Measurements from ENCODE around the gene RPL12. TPM values are rescaled to one million over a fixed set of nuclear protein-coding genes. Genes with fewer than 3 reads are reported as not detected.

The RPL12 gene
- polyA plus RNA-seq, 4 donors = 2,018 to 3,950 (median 3,023) TPM

- FAIRE-seq = no peak
These were observed 27.7 kb downstream of the RPL12 start for GRCh38 chr9:127423476-127423933.

GRCh38 chr9:127422787-127423186 lies 28.4 kb downstream of the RPL12 start:
- DNase-seq (no peak), FAIRE-seq (no peak)
- H3K4me1 ChIP-seq (ENCODE audit: control insufficient read depth in 3 of 3, insufficient read depth in 2 of 3, low read depth in 1 of 3, low read length in 2 of 3) = peaks cover 2 to 44% (median 12%) of the 10 kb centered on the region in 3 donors
- H3K9me3 ChIP-seq (ENCODE audit: control insufficient read depth in 2 of 2, insufficient read depth in 1 of 2, low read depth in 1 of 2, low read length in 1 of 2) = no peaks in the 10 kb centered on the region
- H3K27me3 ChIP-seq (ENCODE audit: control insufficient read depth in 3 of 3, insufficient read depth in 3 of 3, low read length in 3 of 3) = no peaks in the 10 kb centered on the region
- WGBS, 3 donors = 46 to 50% (median 49%) methylated on average over 6 of the region's 6 CpGs
- peaks cover 0 to 27% (median 0%) of the 10 kb centered on the region in 3 donors for H3K36me3 ChIP-seq (ENCODE audit: control insufficient read depth in 3 of 3, insufficient read depth in 2 of 3, low read depth in 1 of 3, low read length in 3 of 3)
- peak overlapping the region in 2 of 3 donors; percentile 61 to 92 for H3K4me3 ChIP-seq (ENCODE audit: low read depth in 1 of 3, low read length in 3 of 3)
- peak overlapping the region in 2 of 3 donors; percentile 27 to 80 for H3K27ac ChIP-seq (ENCODE audit: low read depth in 1 of 3, low read length in 2 of 3)

More at GRCh38 chr9:127423476-127423933, 27.7 kb downstream of the RPL12 start:
- peak overlapping the region; percentile 61 to 92 (median 91) for H3K4me3 ChIP-seq (ENCODE audit: low read depth in 1 of 3, low read length in 3 of 3)
- H3K27me3 ChIP-seq (ENCODE audit: control insufficient read depth in 3 of 3, insufficient read depth in 3 of 3, low read length in 3 of 3) = no peaks in the 10 kb centered on the region
- H3K27ac ChIP-seq (ENCODE audit: low read depth in 1 of 3, low read length in 2 of 3) = peak overlapping the region; percentile 45 to 95 (median 80)
- DNase-seq = no peak
- H3K9me3 ChIP-seq (ENCODE audit: control insufficient read depth in 2 of 2, insufficient read depth in 1 of 2, low read depth in 1 of 2, low read length in 1 of 2) = no peaks in the 10 kb centered on the region
- H3K36me3 ChIP-seq (ENCODE audit: control insufficient read depth in 3 of 3, insufficient read depth in 2 of 3, low read depth in 1 of 3, low read length in 3 of 3) = peaks cover 0 to 22% (median 0%) of the 10 kb centered on the region in 3 donors
- WGBS, 3 donors = 0 to 1% (median 1%) methylated on average over 9 of the region's 9 CpGs
- H3K4me1 ChIP-seq (ENCODE audit: control insufficient read depth in 3 of 3, insufficient read depth in 2 of 3, low read depth in 1 of 3, low read length in 2 of 3) = peaks cover 2 to 37% (median 12%) of the 10 kb centered on the region in 3 donors

DNA sequence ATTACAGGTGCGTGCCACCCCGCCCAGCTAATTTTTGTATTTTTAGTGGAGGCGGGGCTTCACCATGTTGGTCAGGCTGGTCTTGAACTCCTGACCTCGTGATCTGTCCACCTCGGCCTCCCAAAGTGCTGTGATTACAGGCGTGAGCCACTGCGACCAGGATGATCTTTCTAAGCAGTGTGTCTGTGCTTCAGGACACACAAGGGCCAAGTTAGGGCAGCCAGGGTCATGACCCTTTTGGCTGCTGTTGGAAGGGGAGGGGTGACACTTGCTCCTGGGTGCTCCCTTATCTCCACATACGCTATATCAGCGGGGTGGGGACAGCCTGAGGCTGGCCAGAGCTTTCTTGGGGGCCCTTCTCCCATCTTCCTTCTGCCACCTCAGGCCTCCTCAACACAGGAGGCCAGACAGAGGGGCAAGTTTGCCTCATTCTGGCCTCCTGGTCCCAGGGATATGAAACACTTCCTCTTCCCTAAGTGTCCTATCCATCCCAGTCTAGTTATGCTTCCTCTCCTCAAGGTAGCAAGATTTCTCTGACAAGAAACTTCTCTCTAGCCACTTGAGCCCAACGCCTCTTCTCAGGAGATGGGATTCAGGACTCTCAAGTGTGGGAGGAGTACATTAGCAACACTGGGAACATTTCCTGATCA lies 28.9 kb downstream of the RPL12 start:
- DNase-seq = peak in 1 of 2 donors; percentile 14
- Histone ChIP-seq H3K9me3 (ENCODE audit: control insufficient read depth in 2 of 2, insufficient read depth in 1 of 2, low read depth in 1 of 2, low read length in 1 of 2) (no peaks in the 10 kb centered on the region), H3K36me3 (ENCODE audit: control insufficient read depth in 3 of 3, insufficient read depth in 2 of 3, low read depth in 1 of 3, low read length in 3 of 3) (peaks cover 0 to 28% (median 0%) of the 10 kb centered on the region in 3 donors), H3K4me1 (ENCODE audit: control insufficient read depth in 3 of 3, insufficient read depth in 2 of 3, low read depth in 1 of 3, low read length in 2 of 3) (peaks cover 2 to 44% (median 12%) of the 10 kb centered on the region in 3 donors), H3K27ac (ENCODE audit: low read depth in 1 of 3, low read length in 2 of 3) (peak overlapping the region in 2 of 3 donors; percentile 27 to 80), H3K27me3 (ENCODE audit: control insufficient read depth in 3 of 3, insufficient read depth in 3 of 3, low read length in 3 of 3) (no peaks in the 10 kb centered on the region), H3K4me3 (ENCODE audit: low read depth in 1 of 3, low read length in 3 of 3) (peak overlapping the region in 1 of 3 donors; percentile 92)
- WGBS, 3 donors = 60 to 78% (median 72%) methylated on average over 10 of the region's 10 CpGs
- FAIRE-seq = no peak

DNA sequence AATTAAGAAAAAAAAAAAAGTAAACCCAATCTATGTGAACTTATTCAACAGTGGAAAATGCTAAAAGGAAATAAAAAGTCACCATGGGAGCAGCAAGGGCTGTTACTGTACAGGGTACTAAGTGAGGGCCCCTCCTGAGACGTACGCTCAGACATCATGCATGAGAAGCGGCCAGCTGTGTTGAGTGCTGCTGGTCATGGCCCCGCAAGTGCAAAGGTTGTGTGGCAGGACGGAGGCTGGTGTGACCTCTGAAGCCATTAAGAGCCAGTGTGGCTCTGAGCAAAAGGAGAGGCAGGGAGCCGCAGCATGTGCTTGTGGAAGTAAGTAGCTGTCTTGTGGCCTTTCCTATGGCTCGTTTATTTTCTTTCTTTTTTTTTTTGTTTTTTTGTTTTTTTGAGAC lies 30.1 kb downstream of the RPL12 start:
- Histone ChIP-seq H3K4me3 (ENCODE audit: low read depth in 1 of 3, low read length in 3 of 3) (no peak overlapping the region), H3K27ac (ENCODE audit: low read depth in 1 of 3, low read length in 2 of 3) (peak overlapping the region in 1 of 3 donors; percentile 80), H3K9me3 (ENCODE audit: control insufficient read depth in 2 of 2, insufficient read depth in 1 of 2, low read depth in 1 of 2, low read length in 1 of 2) (no peaks in the 10 kb centered on the region), H3K4me1 (ENCODE audit: control insufficient read depth in 3 of 3, insufficient read depth in 2 of 3, low read depth in 1 of 3, low read length in 2 of 3) (peaks cover 2 to 44% (median 12%) of the 10 kb centered on the region in 3 donors), H3K27me3 (ENCODE audit: control insufficient read depth in 3 of 3, insufficient read depth in 3 of 3, low read length in 3 of 3) (no peaks in the 10 kb centered on the region), H3K36me3 (ENCODE audit: control insufficient read depth in 3 of 3, insufficient read depth in 2 of 3, low read depth in 1 of 3, low read length in 3 of 3) (peaks cover 0 to 32% (median 0%) of the 10 kb centered on the region in 3 donors)
- FAIRE-seq = no peak
- WGBS, 3 donors = 63 to 82% (median 71%) methylated on average over 7 of the region's 7 CpGs
- peak; percentile 29 to 32 for DNase-seq

- no peaks in the 10 kb centered on the region for H3K27me3 ChIP-seq (ENCODE audit: control insufficient read depth in 3 of 3, insufficient read depth in 3 of 3, low read length in 3 of 3)
- H3K4me3 ChIP-seq (ENCODE audit: low read depth in 1 of 3, low read length in 3 of 3) = peak overlapping the region in 1 of 3 donors; percentile 26
- WGBS, 3 donors = 74 to 87% (median 81%) methylated on average over 6 of the region's 6 CpGs
- no peaks in the 10 kb centered on the region for H3K9me3 ChIP-seq (ENCODE audit: control insufficient read depth in 2 of 2, insufficient read depth in 1 of 2, low read depth in 1 of 2, low read length in 1 of 2)
- DNase-seq = peak; percentile 14 to 29
- peaks cover 0 to 54% (median 8%) of the 10 kb centered on the region in 3 donors for H3K4me1 ChIP-seq (ENCODE audit: control insufficient read depth in 3 of 3, insufficient read depth in 2 of 3, low read depth in 1 of 3, low read length in 2 of 3)
- H3K36me3 ChIP-seq (ENCODE audit: control insufficient read depth in 3 of 3, insufficient read depth in 2 of 3, low read depth in 1 of 3, low read length in 3 of 3) = peaks cover 0 to 32% (median 0%) of the 10 kb centered on the region in 3 donors
- H3K27ac ChIP-seq (ENCODE audit: low read depth in 1 of 3, low read length in 2 of 3) = peak overlapping the region in 1 of 3 donors; percentile 60
- no peak for FAIRE-seq
These were observed 31.9 kb downstream of the RPL12 start for GRCh38 chr9:127419348-127419747.

DNA sequence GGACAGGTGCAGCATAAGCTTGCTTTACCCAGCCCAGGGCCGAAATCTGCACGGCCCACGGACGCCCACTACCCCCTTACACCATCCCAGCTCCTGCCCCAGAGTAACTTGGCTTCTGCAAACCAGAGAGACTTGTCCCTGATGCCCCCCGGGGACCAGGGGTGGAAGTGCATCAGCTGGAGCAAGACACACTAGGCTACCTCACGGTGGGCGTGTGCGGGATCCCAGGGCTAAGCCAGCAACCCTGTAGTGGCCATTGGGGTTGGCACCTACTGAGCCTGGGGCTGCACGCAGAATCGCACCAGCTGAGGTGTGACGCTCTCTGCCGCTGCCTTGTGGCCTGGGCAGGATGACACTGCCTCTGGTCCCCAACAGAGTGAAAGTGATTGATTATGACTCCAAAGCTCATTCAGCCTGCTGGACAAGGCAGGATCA lies 33.2 kb downstream of the RPL12 start:
- Histone ChIP-seq H3K4me1 (ENCODE audit: control insufficient read depth in 3 of 3, insufficient read depth in 2 of 3, low read depth in 1 of 3, low read length in 2 of 3) (peaks cover 0 to 54% (median 6%) of the 10 kb centered on the region in 3 donors), H3K27ac (ENCODE audit: low read depth in 1 of 3, low read length in 2 of 3) (peak overlapping the region in 1 of 3 donors; percentile 23)
- no peak for FAIRE-seq

GRCh38 chr9:127417131-127418036 lies 33.8 kb downstream of the RPL12 start:
- FAIRE-seq = no peak

More for the DNA sequence above, 33.2 kb downstream of the RPL12 start:
- 62 to 72% (median 62%) methylated on average over 12 of the region's 12 CpGs for WGBS, 3 donors
- Histone ChIP-seq H3K4me3 (ENCODE audit: low read depth in 1 of 3, low read length in 3 of 3) (no peak overlapping the region), H3K27me3 (ENCODE audit: control insufficient read depth in 3 of 3, insufficient read depth in 3 of 3, low read length in 3 of 3) (no peaks in the 10 kb centered on the region), H3K9me3 (ENCODE audit: control insufficient read depth in 2 of 2, insufficient read depth in 1 of 2, low read depth in 1 of 2, low read length in 1 of 2) (no peaks in the 10 kb centered on the region), H3K36me3 (ENCODE audit: control insufficient read depth in 3 of 3, insufficient read depth in 2 of 3, low read depth in 1 of 3, low read length in 3 of 3) (peaks cover 0 to 41% (median 0%) of the 10 kb centered on the region in 3 donors)
- DNase-seq = peak; percentile 16 to 66

DNA sequence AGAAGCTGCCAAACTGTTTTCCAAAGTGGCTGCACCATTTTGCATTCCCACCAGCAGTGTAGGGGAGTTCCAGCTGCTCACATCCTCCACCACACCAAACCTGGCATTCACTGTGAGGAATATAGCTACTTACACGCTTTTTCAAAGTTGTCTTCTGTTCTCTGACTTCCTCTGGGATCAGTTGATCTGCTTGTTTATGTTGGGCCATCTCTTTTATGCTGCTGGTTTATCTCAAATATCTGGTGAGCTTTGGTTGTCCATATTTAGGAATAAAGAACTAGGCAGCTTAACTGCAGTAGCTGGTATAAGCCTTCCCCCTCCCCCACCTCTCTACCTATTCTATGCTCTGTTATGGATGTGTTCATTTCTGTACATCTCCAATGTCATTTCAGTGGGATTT lies 35.5 kb downstream of the RPL12 start:
- H3K27me3 ChIP-seq (ENCODE audit: control insufficient read depth in 3 of 3, insufficient read depth in 3 of 3, low read length in 3 of 3) = no peaks in the 10 kb centered on the region
- peaks cover 0 to 44% (median 0%) of the 10 kb centered on the region in 3 donors for H3K4me1 ChIP-seq (ENCODE audit: control insufficient read depth in 3 of 3, insufficient read depth in 2 of 3, low read depth in 1 of 3, low read length in 2 of 3)
- DNase-seq (no peak), FAIRE-seq (no peak)
- peaks cover 0 to 46% (median 0%) of the 10 kb centered on the region in 3 donors for H3K36me3 ChIP-seq (ENCODE audit: control insufficient read depth in 3 of 3, insufficient read depth in 2 of 3, low read depth in 1 of 3, low read length in 3 of 3)
- 71 to 100% (median 81%) methylated on average over 1 of the region's 1 CpG for WGBS, 3 donors
- no peak overlapping the region for H3K4me3 ChIP-seq (ENCODE audit: low read depth in 1 of 3, low read length in 3 of 3)
- no peaks in the 10 kb centered on the region for H3K9me3 ChIP-seq (ENCODE audit: control insufficient read depth in 2 of 2, insufficient read depth in 1 of 2, low read depth in 1 of 2, low read length in 1 of 2)
- H3K27ac ChIP-seq (ENCODE audit: low read depth in 1 of 3, low read length in 2 of 3) = no peak overlapping the region

More at GRCh38 chr9:127417131-127418036, 33.8 kb downstream of the RPL12 start:
- 69 to 78% (median 77%) methylated on average over 15 of the region's 15 CpGs for WGBS, 3 donors
- Histone ChIP-seq H3K27ac (ENCODE audit: low read depth in 1 of 3, low read length in 2 of 3) (peak overlapping the region in 1 of 3 donors; percentile 36), H3K36me3 (ENCODE audit: control insufficient read depth in 3 of 3, insufficient read depth in 2 of 3, low read depth in 1 of 3, low read length in 3 of 3) (peaks cover 0 to 45% (median 0%) of the 10 kb centered on the region in 3 donors), H3K9me3 (ENCODE audit: control insufficient read depth in 2 of 2, insufficient read depth in 1 of 2, low read depth in 1 of 2, low read length in 1 of 2) (no peaks in the 10 kb centered on the region), H3K4me1 (ENCODE audit: control insufficient read depth in 3 of 3, insufficient read depth in 2 of 3, low read depth in 1 of 3, low read length in 2 of 3) (peaks cover 0 to 51% (median 4%) of the 10 kb centered on the region in 3 donors), H3K27me3 (ENCODE audit: control insufficient read depth in 3 of 3, insufficient read depth in 3 of 3, low read length in 3 of 3) (no peaks in the 10 kb centered on the region), H3K4me3 (ENCODE audit: low read depth in 1 of 3, low read length in 3 of 3) (no peak overlapping the region)
- no peak for DNase-seq
